K562 (cell line): ENCODE measurements around the gene SLAMF6. TPM values are rescaled to one million over a fixed set of nuclear protein-coding genes. Genes with fewer than 3 reads are reported as not detected.

ENCODE experiments used
- BRF2 ChIP-seq: IDR thresholded peaks from 3 replicates; pipeline ENCODE4 v1.6.1; 2011; ENCODE audit warnings: borderline replicate concordance, mild to moderate bottlenecking; ENCODE audit not compliant: insufficient read length, insufficient read depth
- E2F5 ChIP-seq: sonication (generic); formaldehyde crosslinking; IDR thresholded peaks from 2 replicates; pipeline ENCODE4 v1.8.0; 2022; ENCODE audit warnings: mild to moderate bottlenecking, missing genetic modification reagents
- EHMT2 ChIP-seq: fragments of 450-650 bp; IDR thresholded peaks from 2 replicates; pipeline ENCODE4 v1.6.1; 2018; ENCODE audit warnings: antibody characterized with exemption
- GATA2 ChIP-seq: sonication (generic); formaldehyde crosslinking; IDR thresholded peaks from 2 replicates; pipeline ENCODE4 v1.4.0; 2020; ENCODE audit warnings: mild to moderate bottlenecking, missing genetic modification reagents
- HES1 ChIP-seq: fragments of 450-650 bp; IDR thresholded peaks from 2 replicates; pipeline ENCODE4 v1.6.1; 2016; ENCODE audit warnings: low read depth, mild to moderate bottlenecking, moderate library complexity
- HNRNPK ChIP-seq: fragments of 200-400 bp; formaldehyde crosslinking; IDR thresholded peaks from one replicate; pipeline ENCODE4 v1.6.1; 2018; ENCODE audit warnings: mild to moderate bottlenecking, low read depth, low read length; ENCODE audit not compliant: poor library complexity, severe bottlenecking
- MAX ChIP-seq: sonication (generic); formaldehyde crosslinking; IDR thresholded peaks from 2 replicates; pipeline ENCODE4 v1.9.0; 2022; ENCODE audit warnings: mild to moderate bottlenecking, missing genetic modification reagents
- MYNN ChIP-seq, 2 experiments: sonication (generic); formaldehyde crosslinking in 1 of 2; IDR thresholded peaks; 2 replicates each; pipeline versions ENCODE4 v1.5.0 to v1.6.1; 2016 to 2020; ENCODE audit warnings: antibody characterized with exemption in 1 of 2, missing genetic modification reagents in 1 of 2
- OTX1 ChIP-seq: fragments of 450-650 bp; formaldehyde crosslinking; IDR thresholded peaks from 2 replicates; pipeline ENCODE4 v1.4.0; 2022; ENCODE audit warnings: mild to moderate bottlenecking
- PML ChIP-seq: IDR thresholded peaks from 2 replicates; pipeline ENCODE4 v1.6.1; 2012; ENCODE audit warnings: low read length, inconsistent platforms
- SIX5 ChIP-seq, 2 experiments: IDR thresholded peaks; 2 replicates each; pipeline ENCODE4 v1.6.1; 2011; ENCODE audit warnings: low read length in 2 of 2, borderline replicate concordance in 1 of 2, low read depth in 1 of 2, mild to moderate bottlenecking in 1 of 2, moderate library complexity in 1 of 2; ENCODE audit not compliant: insufficient read depth in 1 of 2
- SMARCA5 ChIP-seq: fragments of 450-650 bp; IDR thresholded peaks from 2 replicates; pipeline ENCODE4 v1.6.1; 2016
- TBL1XR1 ChIP-seq, 2 experiments: IDR thresholded peaks; 2 replicates each; pipeline ENCODE4 v1.6.1; 2012; ENCODE audit warnings: improper control_type of control experiment in 2 of 2, low read length in 2 of 2, mild to moderate bottlenecking in 1 of 2
- TEAD4 ChIP-seq, 2 experiments: sonication (generic) in 1 of 2; formaldehyde crosslinking in 1 of 2; IDR thresholded peaks; 2 replicates each; pipeline versions ENCODE4 v1.6.1 to v1.8.0; 2012 to 2022; ENCODE audit warnings: borderline replicate concordance in 1 of 2, inconsistent platforms in 1 of 2, low read length in 1 of 2, mild to moderate bottlenecking in 1 of 2, missing genetic modification reagents in 1 of 2
- TFE3 ChIP-seq: fragments of 450-650 bp; formaldehyde crosslinking; IDR thresholded peaks from 2 replicates; pipeline ENCODE4 v1.4.0; 2020; ENCODE audit warnings: mild to moderate bottlenecking, mixed read lengths
- ZFP36 ChIP-seq: fragments of 150-350 bp; IDR thresholded peaks from 2 replicates; pipeline ENCODE4 v1.6.1; 2018; ENCODE audit warnings: low read length, low read depth; ENCODE audit not compliant: partially characterized antibody
- ZKSCAN8 ChIP-seq: fragments of 200-800 bp; sonication (Bioruptor generic); IDR thresholded peaks from 2 replicates; pipeline ENCODE4 v1.6.1; 2016; ENCODE audit warnings: missing genetic modification characterization, missing compliant biosample characterization
- ZNF143 ChIP-seq: sonication (generic); formaldehyde crosslinking; IDR thresholded peaks from 2 replicates; pipeline ENCODE4 v1.9.0; 2022; ENCODE audit warnings: mild to moderate bottlenecking, missing genetic modification reagents
- ZNF217 ChIP-seq: sonication (generic); formaldehyde crosslinking; IDR thresholded peaks from 2 replicates; pipeline ENCODE4 v1.8.0; 2022; ENCODE audit warnings: mild to moderate bottlenecking, missing genetic modification reagents
- ZNF3 ChIP-seq: fragments of 250-450 bp; sonication (Bioruptor Pico); IDR thresholded peaks from 2 replicates; pipeline ENCODE4 v1.5.0; 2021; ENCODE audit warnings: mild to moderate bottlenecking, moderate library complexity
- ZNF766 ChIP-seq: fragments of 200-800 bp; sonication (Bioruptor generic); conservative IDR thresholded peaks from 2 replicates; pipeline ENCODE4 v1.6.1; 2016; ENCODE audit warnings: missing genetic modification characterization, missing compliant biosample characterization
- ZNF830 ChIP-seq: fragments of 250-450 bp; sonication (Bioruptor Pico); IDR thresholded peaks from 2 replicates; pipeline ENCODE4 v1.5.0; 2021; ENCODE audit warnings: mild to moderate bottlenecking
- polyA plus RNA-seq, 8 experiments: library from polyadenylated mRNA; depleted of rRNA in 4 of 8; stranded (reverse) in 5 of 8; unstranded in 3 of 8; fragments of >200 nt; fragmentation: Nextera tagmentation in 2 of 8; fragmentation: Illumina TruSeq in 1 of 8; extraction: Ambion mirVana in 2 of 8; extraction: Trizol in 1 of 8; gene quantifications; 2 replicates each; pipeline versions ENCODE4 v1.2.1 to v1.2.3, GENCODE V29; 2011 to 2014; ENCODE audit warnings: inconsistent platforms in 1 of 8, missing spikeins in 1 of 8
- total RNA-seq, 7 experiments: library from RNA; depleted of rRNA in 6 of 7; stranded (reverse); fragments of >200 nt in 6 of 7; fragmentation: Illumina TruSeq in 2 of 7; extraction: Trizol in 2 of 7; gene quantifications; 2 replicates each; pipeline versions ENCODE4 v1.2.1 to v1.2.3, GENCODE V29; 2011 to 2021; ENCODE audit warnings: low replicate concordance in 1 of 7

The SLAMF6 gene
- total and polyA plus RNA-seq, 9 of the 15 experiments (the other 6 are each of a cell fraction or from before 2014, with no cell fraction given), result 0.56 to 4.8 (median 1.1) TPM

- no peak for TF ChIP-seq TFE3 (CRISPR knock-in tag)
- no peak for TF ChIP-seq E2F5 (CRISPR knock-in tag)
- TF ChIP-seq HES1, result no peak
- TF ChIP-seq OTX1 (CRISPR knock-in tag), result peak; percentile 90
- TF ChIP-seq ZNF143 (CRISPR knock-in tag), result no peak
- no peak for TF ChIP-seq SMARCA5
- TF ChIP-seq MYNN (IDR thresholded peaks at IDR 0.05), result no peak
- TF ChIP-seq MYNN (CRISPR knock-in tag; IDR thresholded peaks at IDR 0.05), result no peak
- peak; percentile 77 for TF ChIP-seq ZKSCAN8
- no peak for TF ChIP-seq ZNF830 (CRISPR knock-in tag)
- TF ChIP-seq GATA2 (CRISPR knock-in tag), result peak; percentile 54; the same call in 1 of the 2 replicates
- TF ChIP-seq ZNF217, result no peak
- TF ChIP-seq ZNF3 (CRISPR knock-in tag), result no peak
- TF ChIP-seq ZFP36, result no peak
- TF ChIP-seq HNRNPK, result no peak
- TF ChIP-seq MAX, result no peak
- TF ChIP-seq ZNF766 (CRISPR knock-in tag), result peak; percentile 95
- TF ChIP-seq TEAD4 (IDR thresholded peaks at IDR 0.05; ENCODE audit: low read length), result peak; percentile 54
- no peak for TF ChIP-seq TEAD4 (CRISPR knock-in tag; IDR thresholded peaks at IDR 0.05; ENCODE audit: borderline replicate concordance)
- no peak for TF ChIP-seq TBL1XR1 (IDR thresholded peaks at IDR 0.05; ENCODE audit: low read length in 2 of 2)
- no peak for TF ChIP-seq PML
- no peak for TF ChIP-seq BRF2
- no peak for TF ChIP-seq SIX5 (IDR thresholded peaks at IDR 0.05; ENCODE audit: borderline replicate concordance in 1 of 2, insufficient read depth in 1 of 2, low read depth in 1 of 2, low read length in 2 of 2)
- peak; percentile 94 for TF ChIP-seq EHMT2
These were observed 26.1 kb upstream of the SLAMF6 start (continued) for GRCh38 chr1:160548960-160549664.
